K562 (cell line): ENCODE measurements around the gene LAMA5. TPM values are rescaled to one million over a fixed set of nuclear protein-coding genes. Genes with fewer than 3 reads are reported as not detected.

Experiments used
- ATAC-seq: fragments of 200-7000 bp; cut with Tn5 transposase; 3 replicates; pipeline ENCODE4 v1.9.1; 2020; ENCODE audit warnings: moderate library complexity
- BruUV-seq: library from RNA; stranded (reverse); fragments of 400-500 nt; replicated peaks from 2 replicates; lab custom pipeline; 2021; lab: Mats Ljungman, UMichigan
- CTCF ChIA-PET: fragments of 300-600 bp; formaldehyde crosslinking; extraction: SDS; loops from one replicate; lab custom pipeline; 2021; ENCODE audit warnings: low intra/inter-chr PET ratio; lab: Yijun Ruan, JAX
- POLR2A ChIA-PET: fragments of 300-600, 350-650 bp; sonication (Branson Sonifier 250); formaldehyde crosslinking; extraction: SDS; loops from one replicate; lab custom pipeline; 2021; ENCODE audit warnings: antibody characterized with exemption, inconsistent platforms; lab: Yijun Ruan, JAX
- DNase-seq, 4 experiments: peaks; one replicate each; pipeline versions ENCODE4 v3.0.0 to v3.0.0-alpha.2; 2011 to 2018; ENCODE audit warnings: low spot score in 3 of 4, mixed read lengths in 3 of 4; ENCODE audit errors: extremely low read depth in 1 of 4
- FAIRE-seq: peaks from 2 replicates; lab custom pipeline; 2011; peaks lifted over from hg19 to GRCh38; lab: Jason Lieb, UNC
- H2AFZ ChIP-seq: 2 replicates; pipeline ENCODE4 v1.6.0; 2011; ENCODE audit warnings: low read depth, low read length, control low read depth, inconsistent platforms
- H3K27ac ChIP-seq: fragments of 200-600 bp; 3 replicates; pipeline ENCODE4 v1.8.0; 2011; ENCODE audit warnings: low read depth, mild to moderate bottlenecking, control low read depth, inconsistent platforms, low read length, moderate library complexity, mixed read lengths; ENCODE audit errors: extremely low read depth
- H3K27me3 ChIP-seq, 2 experiments: fragments of 300-600 bp in 1 of 2; 2 replicates in 1 of 2; 3 replicates in 1 of 2; pipeline versions ENCODE4 v1.6.0 to v1.8.0; 2011; ENCODE audit warnings: inconsistent platforms in 2 of 2, low read length in 2 of 2, mild to moderate bottlenecking in 1 of 2, mixed read lengths in 1 of 2, moderate library complexity in 1 of 2; ENCODE audit not compliant: control insufficient read depth in 2 of 2, insufficient read depth in 2 of 2
- H3K36me3 ChIP-seq: fragments of 300-600 bp; 3 replicates; pipeline ENCODE4 v1.8.0; 2011; ENCODE audit warnings: mild to moderate bottlenecking, low read length, inconsistent platforms; ENCODE audit not compliant: control insufficient read depth, insufficient read depth
- H3K4me1 ChIP-seq, 2 experiments: fragments of 200-600 bp in 1 of 2; replicated peaks in 1 of 2; 2 replicates in 1 of 2; 3 replicates in 1 of 2; pipeline versions ENCODE4 v1.5.1 to v1.8.0; 2011; ENCODE audit warnings: inconsistent platforms in 2 of 2, low read length in 2 of 2, mild to moderate bottlenecking in 1 of 2, mixed read lengths in 1 of 2, moderate library complexity in 1 of 2; ENCODE audit not compliant: control insufficient read depth in 2 of 2, insufficient read depth in 2 of 2
- H3K4me2 ChIP-seq: 2 replicates; pipeline ENCODE4 v1.6.1; 2011; ENCODE audit warnings: low read length, control low read depth, inconsistent platforms, mixed read lengths; ENCODE audit not compliant: insufficient read depth
- H3K4me3 ChIP-seq: fragments of 200-600 bp; sonication (generic), shearing (Covaris generic); 2 replicates; pipeline ENCODE4 v1.5.1; 2016; ENCODE audit warnings: control low read depth, inconsistent platforms
- H3K79me2 ChIP-seq: fragments of 200-600 bp; 3 replicates; pipeline ENCODE4 v1.8.0; 2011; ENCODE audit warnings: low read length, inconsistent platforms; ENCODE audit not compliant: control insufficient read depth, insufficient read depth
- H3K9ac ChIP-seq, 2 experiments: 2 replicates each; pipeline versions ENCODE4 v1.6.0 to v1.6.1; 2011; ENCODE audit warnings: low read depth in 2 of 2, low read length in 2 of 2, control low read depth in 1 of 2, inconsistent platforms in 1 of 2, mild to moderate bottlenecking in 1 of 2, mixed read lengths in 1 of 2; ENCODE audit not compliant: insufficient read depth in 1 of 2
- H3K9me1 ChIP-seq: one replicate; pipeline ENCODE4 v1.6.0; 2011; ENCODE audit warnings: inconsistent platforms, mild to moderate bottlenecking, low read length, moderate library complexity; ENCODE audit not compliant: control insufficient read depth, insufficient read depth
- H3K9me3 ChIP-seq: replicated peaks from 2 replicates; pipeline ENCODE4 v1.5.1; 2011; ENCODE audit warnings: low read depth, low read length, inconsistent platforms; ENCODE audit not compliant: control insufficient read depth, insufficient read depth
- H4K20me1 ChIP-seq: replicated peaks from 2 replicates; pipeline ENCODE4 v1.6.1; 2011; ENCODE audit warnings: low read length, inconsistent platforms, mixed read lengths; ENCODE audit not compliant: control insufficient read depth, insufficient read depth
- COPS2 ChIP-seq: fragments of 450-650 bp; conservative IDR thresholded peaks from 2 replicates; pipeline ENCODE4 v1.6.1; 2016; ENCODE audit warnings: mild to moderate bottlenecking, moderate library complexity
- WGBS: fragments of 100-300 bp; shearing (Covaris generic); methylation state at CpG from one replicate; pipeline ENCODE4 v1.1.6; 2016; ENCODE audit warnings: low coverage, mixed read lengths; ENCODE audit not compliant: insufficient coverage; ENCODE audit errors: missing lambda C conversion rate; 5-methylcytosine and 5-hydroxymethylcytosine counted together
- in situ Hi-C: fragments of 300-500 bp; cut with MboI; formaldehyde crosslinking; loops from 4 replicates; pipeline ENCODE4 v1.15.0; 2018; ENCODE audit warnings: inconsistent platforms, mixed read lengths
- intact Hi-C: fragments of 100-400 bp; cut with micrococcal nuclease; formaldehyde crosslinking; loops from 2 replicates; pipeline ENCODE4 v1.14.2; 2022
- polyA plus RNA-seq, 8 experiments: library from polyadenylated mRNA; depleted of rRNA in 4 of 8; stranded (reverse) in 5 of 8; unstranded in 3 of 8; fragments of >200 nt; fragmentation: Nextera tagmentation in 2 of 8; fragmentation: Illumina TruSeq in 1 of 8; extraction: Ambion mirVana in 2 of 8; extraction: Trizol in 1 of 8; gene quantifications; 2 replicates each; pipeline versions ENCODE4 v1.2.1 to v1.2.3, GENCODE V29; 2011 to 2014; ENCODE audit warnings: inconsistent platforms in 1 of 8, missing spikeins in 1 of 8
- total RNA-seq, 7 experiments: library from RNA; depleted of rRNA in 6 of 7; stranded (reverse); fragments of >200 nt in 6 of 7; fragmentation: Illumina TruSeq in 2 of 7; extraction: Trizol in 2 of 7; gene quantifications; 2 replicates each; pipeline versions ENCODE4 v1.2.1 to v1.2.3, GENCODE V29; 2011 to 2021; ENCODE audit warnings: low replicate concordance in 1 of 7
- TF ChIP-seq, protein P1 (sequence below), 3 experiments: fragments of 200-800 bp in 1 of 3; sonication (Bioruptor generic) in 1 of 3; sonication (generic) in 1 of 3; formaldehyde crosslinking in 1 of 3; IDR thresholded peaks; 2 replicates each; pipeline versions ENCODE4 v1.6.1 to v1.8.0; 2016 to 2022; ENCODE audit warnings: mild to moderate bottlenecking in 2 of 3, missing compliant biosample characterization in 2 of 3, missing genetic modification characterization in 2 of 3, missing genetic modification reagents in 1 of 3

Gene LAMA5
- total and polyA plus RNA-seq, 9 of the 15 experiments (the other 6 are each of a cell fraction or from before 2014, with no cell fraction given) = 0.31 to 101 (median 7.8) TPM

DNA sequence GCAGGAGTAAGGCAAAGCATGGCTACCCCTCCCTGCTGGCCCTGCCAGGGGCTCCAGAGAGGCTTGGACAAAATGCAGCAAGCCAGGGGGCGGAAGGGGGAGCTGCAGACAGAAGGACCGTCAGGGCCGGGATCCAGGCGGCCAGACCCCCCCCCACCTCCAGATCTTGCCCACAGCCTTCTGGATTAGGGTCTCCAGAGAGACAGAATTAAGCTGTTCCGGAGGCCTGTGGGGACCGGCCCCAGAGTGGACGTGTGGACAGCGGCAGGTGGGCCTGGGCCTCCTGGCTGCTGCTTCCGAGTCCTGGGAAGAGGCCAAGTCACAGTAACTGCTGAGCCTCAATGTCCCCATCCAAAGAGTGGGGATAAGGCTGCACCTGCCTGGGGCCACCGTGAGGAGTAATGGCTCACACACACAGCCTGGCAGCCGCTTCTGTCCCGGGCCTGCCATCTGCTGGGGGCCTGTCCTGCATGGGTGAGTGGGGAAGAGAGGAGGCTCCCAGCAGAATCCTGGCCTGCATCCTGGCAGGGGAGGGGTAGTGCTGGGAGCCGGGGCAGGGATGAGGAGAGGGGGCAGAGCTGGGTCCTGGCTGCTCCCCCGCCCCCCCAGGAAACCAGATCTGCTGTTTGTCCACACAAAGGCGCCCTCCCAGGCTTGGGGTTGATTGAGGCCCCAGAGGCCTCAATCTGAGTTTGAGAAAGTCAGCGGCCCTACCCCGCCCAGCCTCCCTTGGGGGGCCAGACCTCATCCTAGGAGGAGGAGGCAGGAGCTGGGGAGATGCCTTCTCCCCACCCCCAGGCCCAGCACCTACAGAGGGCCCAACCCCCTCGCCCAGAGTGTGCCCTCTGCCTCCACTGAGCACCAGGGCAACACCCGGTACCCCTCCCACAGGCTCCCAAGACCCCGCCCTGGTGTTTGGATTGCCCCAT is 3.9 kb downstream of the LAMA5 start:
- intact Hi-C loops (no loop called here), in situ Hi-C loops (loop anchor here (10.0 kb wide), 1 partner anchor 368 kb away; no protein-coding TSS in a partner anchor)
- H3K4me3 ChIP-seq = no peak overlapping the region
- peak overlapping the region in 1 of 2 experiments; percentile 96; a peak in 2 of 4 replicates for H3K9ac ChIP-seq
- ChIA-PET CTCF (no interaction called here), POLR2A (interaction anchor here (0.5 to 2.5 kb wide), 4 partner anchors 12 to 27 kb away, joined by 3 to 9 read pairs (median 6); partner anchors contain the start of gene RPS21)
- 77% methylated on average over 17 of the region's 20 CpGs for WGBS
- H3K4me1 ChIP-seq = peaks cover 50 to 96% of the 10 kb centered on the region in 2 experiments
- no TSS peak for BruUV-seq
- DNase-seq (no peak), FAIRE-seq (no peak), ATAC-seq (no peak)
- H2AFZ ChIP-seq = no peak overlapping the region
- no peak overlapping the region for H3K4me2 ChIP-seq
- peaks cover 64% of the 10 kb centered on the region for H3K79me2 ChIP-seq
- H3K9me1 ChIP-seq = peaks cover 4% of the 10 kb centered on the region
- H3K27ac ChIP-seq = no peak overlapping the region
- no peaks in the 10 kb centered on the region for H3K9me3 ChIP-seq
- no peak for TF ChIP-seq COPS2
- TF ChIP-seq, protein P1, sequence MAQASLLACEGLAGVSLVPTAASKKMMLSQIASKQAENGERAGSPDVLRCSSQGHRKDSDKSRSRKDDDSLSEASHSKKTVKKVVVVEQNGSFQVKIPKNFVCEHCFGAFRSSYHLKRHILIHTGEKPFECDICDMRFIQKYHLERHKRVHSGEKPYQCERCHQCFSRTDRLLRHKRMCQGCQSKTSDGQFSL (CRISPR knock-in tag; IDR thresholded peaks at IDR 0.05) = no peak
- TF ChIP-seq, protein P1 (tag; IDR thresholded peaks at IDR 0.05) = peak in 1 of 2 experiments; percentile 27; a peak in 1 of 4 replicates
- H4K20me1 ChIP-seq = peaks cover 13% of the 10 kb centered on the region; the same call in 1 of the 2 replicates
- peaks cover 28% of the 10 kb centered on the region; the same call in 1 of the 3 replicates for H3K36me3 ChIP-seq
- no peaks in the 10 kb centered on the region for H3K27me3 ChIP-seq
